GM19239 (cell line): Measurements from ENCODE around the gene PEX11A.

Experiments used
- DNase-seq: peaks from one replicate; pipeline ENCODE4 v3.0.0; 2011; ENCODE audit warnings: low spot score; ENCODE audit not compliant: insufficient read length
- FAIRE-seq: peaks from 2 replicates; lab custom pipeline; 2011; peaks lifted over from hg19 to GRCh38; lab: Jason Lieb, UNC

The PEX11A gene

DNA sequence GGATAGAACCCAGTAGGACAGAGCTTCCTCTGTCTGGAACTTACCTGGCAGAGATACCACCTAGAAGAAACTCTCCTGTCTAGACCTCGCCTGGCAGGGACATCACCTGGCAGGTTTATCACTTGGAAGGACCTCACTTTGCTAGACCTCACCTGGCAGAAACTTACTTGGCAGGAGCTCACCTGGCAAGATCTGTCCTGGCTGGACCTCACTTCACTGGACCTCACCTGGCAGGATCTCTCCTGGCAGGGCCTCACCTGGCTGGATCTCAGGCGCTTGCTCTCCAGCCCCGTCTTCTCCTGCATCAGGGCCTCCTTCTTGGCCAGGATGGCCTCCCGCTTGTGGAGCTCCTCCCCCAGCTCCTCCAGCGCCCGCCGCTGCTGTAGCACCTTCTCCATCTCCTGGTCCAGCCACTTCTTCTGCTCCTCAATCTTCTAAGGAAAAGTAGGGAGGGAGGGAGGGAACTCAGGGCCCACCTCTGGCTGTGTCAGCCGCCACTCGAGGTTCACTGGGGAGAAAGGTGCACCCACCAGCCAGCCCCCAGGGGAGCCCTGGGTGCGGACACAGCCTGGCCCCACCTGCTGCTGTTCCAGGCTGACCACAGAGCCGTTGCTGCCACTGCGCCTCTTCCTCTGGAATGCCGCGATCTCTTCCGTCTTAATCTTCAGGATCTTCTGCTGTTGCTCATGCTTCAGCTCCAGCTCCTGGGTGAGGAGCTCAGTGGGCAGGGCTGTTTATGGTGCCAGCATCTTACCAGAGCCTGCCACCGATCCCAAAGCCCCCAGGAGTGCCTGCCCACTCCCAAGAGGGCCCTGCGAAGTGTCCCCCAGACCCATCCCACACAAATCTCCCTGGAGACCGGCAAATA, 57.8 kb downstream of the PEX11A start:
- DNase-seq: no peak

DNA sequence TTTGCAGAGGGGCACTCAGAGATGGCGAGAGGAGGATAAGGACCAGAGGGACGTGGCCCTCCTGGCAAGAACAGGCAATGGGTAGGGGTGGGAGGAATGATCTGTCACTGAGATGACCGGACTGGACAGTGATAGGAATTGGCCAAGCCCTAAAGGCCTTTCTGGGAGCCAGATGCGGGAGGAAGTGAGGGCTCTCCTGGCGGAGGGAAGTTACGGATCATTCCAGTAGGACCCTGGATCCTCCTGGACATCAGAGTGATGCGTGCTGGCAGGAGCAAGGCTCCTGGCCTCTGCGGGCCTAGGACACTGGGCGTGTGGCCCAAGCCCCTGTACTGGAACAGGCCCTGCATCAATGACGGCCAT, 58.7 kb downstream of the PEX11A start:
- DNase-seq: no peak
- no peak for FAIRE-seq

More for the DNA sequence above, 57.8 kb downstream of the PEX11A start:
- FAIRE-seq: no peak
